DMS 273 (cell line): Measurements from ENCODE around the gene DOCK9.

Experiments used
- DNase-seq: peaks from one replicate; lab custom pipeline; 2025; ENCODE audit not compliant: unreplicated experiment; lab: John Stamatoyannopoulos, UW

DOCK9 gene

GRCh38 chr13:98977568-98978265, at the start of gene DOCK9:
TSS of gene DOCK9 (minus strand) at chr13:98978064. CDS start at chr13:98977909, 155 bp downstream.
- DNase-seq, result no peak

GRCh38 chr13:99027260-99027659, 49.4 kb upstream of the DOCK9 start:
- DNase-seq, result no peak

- no peak for DNase-seq
These were observed 45.1 kb upstream of the DOCK9 start for GRCh38 chr13:99022941-99023340.

GRCh38 chr13:99018418-99019180, 40.7 kb upstream of the DOCK9 start:
- DNase-seq, result no peak

GRCh38 chr13:99015606-99016490, 38.0 kb upstream of the DOCK9 start:
- no peak for DNase-seq

GRCh38 chr13:99014522-99014921, 36.7 kb upstream of the DOCK9 start:
- no peak for DNase-seq

- no peak for DNase-seq
These were observed 36.1 kb upstream of the DOCK9 start for GRCh38 chr13:99013951-99014350.

GRCh38 chr13:99012539-99012938, 34.7 kb upstream of the DOCK9 start:
- no peak for DNase-seq

- no peak for DNase-seq
These were observed 32.2 kb upstream of the DOCK9 start for GRCh38 chr13:99009987-99010551.

- no peak for DNase-seq
These were observed 30.7 kb upstream of the DOCK9 start for GRCh38 chr13:99008577-99008976.

- no peak for DNase-seq
These were observed 29.6 kb upstream of the DOCK9 start for GRCh38 chr13:99007414-99007986.

- DNase-seq, result no peak
These were observed 27.7 kb upstream of the DOCK9 start for GRCh38 chr13:99005609-99006008.

GRCh38 chr13:99004978-99005377, 27.1 kb upstream of the DOCK9 start:
- no peak for DNase-seq

GRCh38 chr13:99003851-99004471, 26.1 kb upstream of the DOCK9 start:
- DNase-seq, result no peak

GRCh38 chr13:99003186-99003585, 25.3 kb upstream of the DOCK9 start:
- no peak for DNase-seq

- DNase-seq, result no peak
These were observed 24.4 kb upstream of the DOCK9 start for GRCh38 chr13:99002172-99002710.

- DNase-seq, result no peak
These were observed 22.3 kb upstream of the DOCK9 start for GRCh38 chr13:99000137-99000536.

- no peak for DNase-seq
These were observed 21.7 kb upstream of the DOCK9 start for GRCh38 chr13:98999639-98999952.

GRCh38 chr13:98998831-98999638, 21.2 kb upstream of the DOCK9 start:
- no peak for DNase-seq
